Uterus (tissue), 4 donors: ENCODE measurements around the gene UNC13A. TPM values are rescaled to one million over a fixed set of nuclear protein-coding genes. Genes with fewer than 3 reads are reported as not detected.

ENCODE experiments used
- DNase-seq, 2 donors: peaks; one replicate each; pipeline ENCODE4 v3.0.0-alpha.2; 2019 to 2020
- H3K27ac ChIP-seq, 2 donors: fragments of 200-600 bp; sonication (generic); 1 replicate in 1 of 2; 2 replicates in 1 of 2; pipeline ENCODE4 v1.5.1; 2016 to 2018
- H3K27me3 ChIP-seq, 2 donors: fragments of 200-600 bp; sonication (generic); one replicate each; pipeline ENCODE4 v1.5.1; 2018 to 2019; ENCODE audit warnings: control low read depth in 1 of 2
- H3K36me3 ChIP-seq, 2 donors: fragments of 200-600 bp; sonication (generic); one replicate each; pipeline ENCODE4 v1.5.1; 2019; ENCODE audit warnings: control low read depth in 1 of 2
- H3K4me1 ChIP-seq, 2 donors: fragments of 200-600 bp; sonication (generic); one replicate each; pipeline ENCODE4 v1.5.1; 2018 to 2019; ENCODE audit warnings: control low read depth in 1 of 2
- H3K4me3 ChIP-seq, 2 donors: fragments of 200-600 bp; sonication (generic); 1 replicate in 1 of 2; 2 replicates in 1 of 2; pipeline ENCODE4 v1.5.1; 2018 to 2019; ENCODE audit warnings: mild to moderate bottlenecking in 1 of 2
- H3K9me3 ChIP-seq, 2 donors: fragments of 200-600 bp; sonication (generic); one replicate each; pipeline ENCODE4 v1.5.1; 2019; ENCODE audit warnings: control low read depth in 1 of 2
- POLR2A ChIP-seq, 2 donors: fragments of 450-650 bp; IDR thresholded peaks; one replicate each; pipeline ENCODE4 v1.6.1; 2016; ENCODE audit warnings: antibody characterized with exemption in 2 of 2, mild to moderate bottlenecking in 1 of 2, moderate library complexity in 1 of 2
- intact Hi-C: fragments of 100-400 bp; cut with DNase I; formaldehyde crosslinking; loops from one replicate; pipeline ENCODE4 v1.15.1; 2023; ENCODE audit warnings: low total_unique reads
- total RNA-seq, 4 donors: library from RNA; depleted of rRNA in 3 of 4; stranded (reverse); fragments of >200 nt in 3 of 4; gene quantifications; one replicate each; pipeline versions ENCODE4 v1.1.0 to v1.2.4, GENCODE V29; 2014 to 2023
- TF ChIP-seq, protein P1 (sequence below), 4 experiments: fragments of 200-600 bp in 2 of 4; fragments of 450-650 bp in 2 of 4; sonication (generic) in 2 of 4; IDR thresholded peaks; one replicate each; pipeline ENCODE4 v1.5.1; 2016 to 2019; ENCODE audit warnings: antibody characterized with exemption in 4 of 4, mild to moderate bottlenecking in 2 of 4, moderate library complexity in 1 of 4
- donor health status: DM: yes; HTN: yes; CAD: no.

Gene UNC13A
- under 1 TPM in 3 of 4 donors, not detected in 1; 0.21 to 0.35 (median 0.29) TPM for total RNA-seq

DNA sequence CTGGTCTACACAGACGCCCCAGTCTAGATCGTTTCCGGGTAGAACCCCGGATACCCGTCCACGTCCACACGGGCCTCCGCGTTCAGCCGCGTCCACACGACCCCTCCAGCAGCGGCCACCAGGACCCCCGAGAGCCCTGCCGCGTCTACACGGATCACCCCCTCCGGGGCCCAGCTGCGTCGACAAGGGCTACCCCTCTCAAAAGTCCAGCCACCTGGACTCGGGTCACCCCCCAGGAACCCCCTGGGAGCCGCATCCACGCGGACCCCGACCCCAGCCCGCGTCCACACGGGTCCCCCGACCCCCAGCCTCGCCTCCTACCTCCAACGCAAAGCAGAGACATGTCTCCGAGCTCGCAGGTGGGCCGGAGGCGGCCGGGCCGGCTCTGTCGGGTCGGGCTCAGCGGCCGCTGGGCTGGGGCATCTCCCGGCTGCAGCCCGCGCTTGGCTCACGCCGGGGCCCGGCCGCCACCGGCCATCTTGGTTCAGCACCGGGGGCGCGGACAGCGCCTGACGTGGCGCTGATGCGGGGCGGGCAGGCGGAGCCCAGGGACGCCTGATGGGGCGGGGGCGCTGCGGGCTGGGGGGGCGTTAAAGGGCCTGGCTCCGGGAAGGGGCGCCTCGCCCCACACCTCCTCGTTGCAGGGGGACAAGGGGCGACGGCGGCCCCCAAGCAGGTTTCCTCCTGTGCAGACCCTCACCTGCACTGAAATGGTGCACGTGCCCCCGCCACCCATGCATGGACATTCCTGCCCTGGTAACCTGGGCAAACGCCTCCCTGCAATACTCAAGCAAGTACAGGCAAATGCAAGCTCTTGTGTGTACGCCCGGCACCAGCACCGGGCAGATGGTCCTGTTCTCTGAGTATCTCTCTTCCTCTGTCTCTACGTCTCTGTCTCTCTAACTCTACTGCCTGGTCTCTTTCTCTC is at the start of gene UNC13A:
TSS of gene UNC13A (minus strand) at position 498 of the 928 bp plus-strand sequence. CDS start at position 343, 155 bp downstream.
- Histone ChIP-seq H3K4me1 (no peaks in the 10 kb centered on the region), H3K27me3 (peaks cover 0 to 11% of the 10 kb centered on the region in 2 donors), H3K4me3 (no peak within 1 kb of the TSS), H3K9me3 (no peaks in the 10 kb centered on the region), H3K27ac (no peak within 1 kb of the TSS), H3K36me3 (no peaks in the 10 kb centered on the region)
- intact Hi-C loops, result no loop called here
- DNase-seq, result no peak
- TF ChIP-seq POLR2A (IDR thresholded peaks at IDR 0.05), result no peak
- TF ChIP-seq, protein P1, sequence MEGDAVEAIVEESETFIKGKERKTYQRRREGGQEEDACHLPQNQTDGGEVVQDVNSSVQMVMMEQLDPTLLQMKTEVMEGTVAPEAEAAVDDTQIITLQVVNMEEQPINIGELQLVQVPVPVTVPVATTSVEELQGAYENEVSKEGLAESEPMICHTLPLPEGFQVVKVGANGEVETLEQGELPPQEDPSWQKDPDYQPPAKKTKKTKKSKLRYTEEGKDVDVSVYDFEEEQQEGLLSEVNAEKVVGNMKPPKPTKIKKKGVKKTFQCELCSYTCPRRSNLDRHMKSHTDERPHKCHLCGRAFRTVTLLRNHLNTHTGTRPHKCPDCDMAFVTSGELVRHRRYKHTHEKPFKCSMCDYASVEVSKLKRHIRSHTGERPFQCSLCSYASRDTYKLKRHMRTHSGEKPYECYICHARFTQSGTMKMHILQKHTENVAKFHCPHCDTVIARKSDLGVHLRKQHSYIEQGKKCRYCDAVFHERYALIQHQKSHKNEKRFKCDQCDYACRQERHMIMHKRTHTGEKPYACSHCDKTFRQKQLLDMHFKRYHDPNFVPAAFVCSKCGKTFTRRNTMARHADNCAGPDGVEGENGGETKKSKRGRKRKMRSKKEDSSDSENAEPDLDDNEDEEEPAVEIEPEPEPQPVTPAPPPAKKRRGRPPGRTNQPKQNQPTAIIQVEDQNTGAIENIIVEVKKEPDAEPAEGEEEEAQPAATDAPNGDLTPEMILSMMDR (IDR thresholded peaks at IDR 0.05), result no peak

- no peaks in the 10 kb centered on the region for H3K27me3 ChIP-seq
- H3K9me3 ChIP-seq, result no peaks in the 10 kb centered on the region
- no peaks in the 10 kb centered on the region for H3K4me1 ChIP-seq
- TF ChIP-seq POLR2A (IDR thresholded peaks at IDR 0.05), result no peak
- TF ChIP-seq, protein P1 (IDR thresholded peaks at IDR 0.05), result no peak
- no peaks in the 10 kb centered on the region for H3K36me3 ChIP-seq
- intact Hi-C loops, result no loop called here
- no peak overlapping the region for H3K4me3 ChIP-seq
- DNase-seq, result no peak
- H3K27ac ChIP-seq, result no peak overlapping the region
These were observed 49.6 kb upstream of the UNC13A start for GRCh38 chr19:17737690-17738153.

DNA sequence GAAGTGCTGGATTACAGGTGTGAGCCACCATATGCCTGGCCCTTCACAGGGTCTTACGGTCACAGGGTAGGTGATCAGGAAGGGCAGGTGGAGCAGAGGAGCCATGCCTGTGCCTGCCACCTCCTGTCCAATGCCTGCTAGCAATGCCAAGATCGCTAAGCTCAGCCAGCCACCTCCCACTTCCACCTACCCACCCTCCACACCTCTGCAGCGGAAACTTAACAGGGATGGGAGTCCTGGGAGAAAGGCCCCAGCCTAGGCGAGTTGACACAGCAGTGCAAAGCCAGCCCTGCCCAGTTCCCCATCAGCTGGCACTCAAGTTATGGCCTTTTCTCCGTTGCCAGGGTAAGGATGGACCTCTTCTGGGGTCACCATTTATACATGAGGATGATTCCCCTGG is 47.3 kb upstream of the UNC13A start:
- Histone ChIP-seq H3K9me3 (no peaks in the 10 kb centered on the region), H3K4me1 (no peaks in the 10 kb centered on the region), H3K27me3 (no peaks in the 10 kb centered on the region), H3K36me3 (no peaks in the 10 kb centered on the region), H3K4me3 (no peak overlapping the region), H3K27ac (no peak overlapping the region)
- DNase-seq, result no peak
- intact Hi-C loops, result no loop called here
- TF ChIP-seq, protein P1 (IDR thresholded peaks at IDR 0.05), result no peak
- no peak for TF ChIP-seq POLR2A (IDR thresholded peaks at IDR 0.05)

GRCh38 chr19:17734146-17734545 is 46.0 kb upstream of the UNC13A start:
- no peak overlapping the region for H3K27ac ChIP-seq
- H3K27me3 ChIP-seq, result no peaks in the 10 kb centered on the region
- H3K9me3 ChIP-seq, result no peaks in the 10 kb centered on the region
- no peak for DNase-seq
- no peaks in the 10 kb centered on the region for H3K4me1 ChIP-seq
- no peak for TF ChIP-seq POLR2A (IDR thresholded peaks at IDR 0.05)
- TF ChIP-seq, protein P1 (IDR thresholded peaks at IDR 0.05), result no peak
- H3K36me3 ChIP-seq, result no peaks in the 10 kb centered on the region
- intact Hi-C loops, result no loop called here
- no peak overlapping the region for H3K4me3 ChIP-seq

- Histone ChIP-seq H3K4me3 (no peak overlapping the region), H3K36me3 (no peaks in the 10 kb centered on the region), H3K4me1 (no peaks in the 10 kb centered on the region), H3K9me3 (no peaks in the 10 kb centered on the region), H3K27me3 (no peaks in the 10 kb centered on the region), H3K27ac (no peak overlapping the region)
- no peak for TF ChIP-seq POLR2A (IDR thresholded peaks at IDR 0.05)
- TF ChIP-seq, protein P1 (IDR thresholded peaks at IDR 0.05), result no peak
- no peak for DNase-seq
- intact Hi-C loops, result no loop called here
These were observed 45.0 kb upstream of the UNC13A start for GRCh38 chr19:17733127-17733526.
